Amniotic epithelial cell (primary cell): ENCODE measurements around the gene CIRBP.
A peak's percentile ranks its signal among the peaks of the same experiment; 100 is the strongest.
"Not testable (repeated sequence)": the region's sequence is repeated elsewhere in the genome, so short reads cannot be mapped to it uniquely, and the experiment has no call there.

Experiments
- DNase-seq: peaks from one replicate; pipeline ENCODE4 v3.0.0-alpha.2; 2010; ENCODE audit warnings: low read depth

The CIRBP gene

DNA sequence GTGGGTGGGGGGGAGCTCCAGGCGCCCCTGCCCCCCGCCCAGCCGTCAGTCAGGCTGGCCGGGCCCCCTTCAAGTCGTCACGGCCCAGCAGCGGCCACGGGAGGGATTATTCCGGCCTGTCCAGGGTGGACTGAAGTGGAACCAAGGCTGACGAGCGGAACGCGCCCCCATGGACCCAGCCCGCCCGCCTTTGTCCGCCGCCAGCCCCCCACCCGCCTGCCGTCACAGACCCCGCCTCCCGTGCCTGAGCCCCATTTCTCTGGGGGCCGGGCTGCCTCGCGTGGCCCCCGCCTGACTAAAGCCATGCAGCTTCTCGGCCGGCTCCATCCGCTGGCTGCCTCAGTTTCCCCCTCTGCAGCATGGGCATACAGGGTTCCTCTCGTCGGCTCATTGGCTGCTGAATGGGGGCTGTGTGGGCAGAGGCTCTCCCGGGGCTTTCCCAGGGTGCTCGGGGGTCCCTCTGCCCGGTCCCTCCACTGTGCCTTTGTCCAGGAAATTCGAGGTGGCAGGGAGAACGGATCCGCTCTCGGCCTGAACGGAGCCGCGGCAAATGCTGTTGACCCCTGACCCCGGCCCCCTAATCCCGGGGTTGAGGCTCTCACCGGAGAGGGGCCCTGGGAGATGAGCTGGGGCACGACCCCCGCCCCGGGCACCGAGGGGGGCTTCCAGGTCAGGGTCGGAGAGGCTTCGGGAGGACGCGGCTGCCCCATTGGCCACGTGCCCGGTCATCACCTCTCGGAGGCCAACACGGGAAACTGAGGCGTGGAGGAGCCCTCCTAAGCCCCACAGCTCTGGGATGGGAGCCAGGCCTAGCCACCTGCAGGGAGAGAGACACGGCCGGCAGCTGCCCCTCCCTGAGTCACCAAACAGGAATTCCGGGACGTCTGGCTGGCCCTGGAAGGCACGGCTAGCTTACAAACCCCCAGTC, 43.9 kb downstream of the CIRBP start:
- DNase-seq, result peak; percentile 53

DNA sequence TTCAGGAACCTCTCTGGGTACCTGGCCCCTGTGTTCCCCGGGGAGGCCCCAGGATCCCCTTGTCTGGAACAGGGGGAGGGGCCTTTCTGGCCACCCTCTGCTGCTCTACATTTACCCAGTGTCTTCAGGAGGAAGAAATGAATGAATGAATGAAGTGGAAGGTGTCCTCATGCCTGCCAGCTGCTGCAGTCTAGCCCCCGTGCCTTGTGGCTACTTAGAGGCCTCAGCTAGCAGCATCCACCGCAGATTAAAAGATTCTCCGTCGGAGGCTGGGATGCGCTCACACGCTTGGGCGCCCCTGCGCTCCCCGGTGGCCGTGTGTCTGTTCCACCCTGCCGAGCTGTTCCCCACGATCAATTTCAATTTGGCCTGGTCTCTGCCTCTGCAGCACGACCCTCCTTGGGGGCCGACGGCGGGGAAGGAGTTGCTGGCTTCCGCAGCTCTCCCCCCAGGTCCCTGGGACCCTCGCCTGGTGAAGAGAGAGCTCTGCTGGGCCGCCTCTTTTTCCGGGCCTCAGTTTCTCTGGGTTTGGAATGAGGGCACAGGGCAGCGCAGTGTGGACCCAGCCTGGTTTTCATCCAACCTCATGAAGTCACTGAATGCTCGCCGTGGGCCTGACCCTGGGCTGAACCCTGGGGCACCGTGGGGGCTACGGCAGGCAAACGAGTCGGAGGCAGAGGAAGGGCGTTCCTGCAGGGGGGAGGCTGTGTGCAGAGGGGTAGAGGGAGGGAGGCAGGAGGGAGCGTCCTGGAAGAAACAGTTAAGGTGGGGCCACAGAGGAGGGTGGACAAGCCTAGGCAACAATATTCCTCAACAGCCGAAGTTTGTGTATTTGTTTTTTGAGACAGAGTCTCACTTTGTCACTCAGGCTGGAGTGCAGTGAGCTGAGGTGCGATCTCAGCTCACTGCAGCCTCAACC, 44.8 kb downstream of the CIRBP start:
- no peak for DNase-seq

GRCh38 chr19:1315470-1316166, 46.5 kb downstream of the CIRBP start:
- peak; percentile 33 for DNase-seq

DNA sequence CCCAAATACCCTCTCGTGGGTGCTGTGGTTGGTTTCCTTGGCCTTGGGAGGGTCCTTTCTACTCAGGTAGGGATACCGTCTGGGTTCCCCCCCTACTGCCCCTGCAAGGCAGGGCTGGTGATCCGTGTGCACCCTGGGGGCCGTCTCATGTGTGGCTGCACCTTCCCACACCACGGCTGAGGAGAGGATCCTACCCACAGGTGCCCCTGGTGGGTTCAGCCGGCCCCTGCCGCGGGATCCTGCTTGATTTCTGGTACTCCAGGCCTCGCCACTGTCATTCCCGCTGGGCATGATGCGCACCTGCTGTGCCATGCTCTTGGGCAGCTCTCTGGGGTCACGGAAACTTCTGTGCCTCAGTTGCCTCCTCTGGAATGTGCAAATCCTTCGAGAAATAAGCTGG, 47.3 kb downstream of the CIRBP start:
- DNase-seq, result no peak

DNA sequence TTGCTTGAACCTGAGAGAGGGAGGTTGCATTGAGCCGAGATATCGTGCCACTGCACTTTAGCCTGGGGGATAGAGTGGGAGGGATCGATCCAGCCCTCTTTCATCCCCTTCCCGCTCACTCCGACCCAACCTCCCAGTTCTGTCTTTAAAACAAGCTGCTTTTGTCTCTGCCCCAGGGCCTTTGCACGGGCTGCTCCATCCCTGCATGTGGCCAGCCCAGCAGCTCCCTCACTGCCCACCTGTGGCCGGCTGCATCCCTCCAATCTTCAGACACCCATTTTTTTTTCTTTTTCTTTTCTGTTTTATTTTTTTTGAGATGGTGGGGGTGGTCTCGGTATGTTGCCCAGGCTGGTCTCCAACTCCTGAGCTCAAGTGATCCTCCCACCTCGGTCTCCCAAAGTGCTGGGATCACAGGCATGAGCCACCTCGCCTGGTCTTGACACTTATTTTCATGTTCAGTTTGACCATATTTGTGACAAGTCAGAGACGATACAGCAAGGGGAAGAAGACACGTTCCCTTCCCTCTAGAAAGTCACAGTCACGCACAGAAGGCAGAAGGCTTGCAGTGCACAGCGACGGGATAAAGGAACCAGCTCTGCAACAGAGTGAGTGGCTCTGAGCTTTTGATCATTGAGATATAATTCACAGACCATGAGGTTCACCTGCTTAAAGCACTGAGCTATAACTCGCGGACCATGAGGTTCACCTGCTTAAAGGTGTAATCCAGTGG, 48.3 kb downstream of the CIRBP start:
- no peak for DNase-seq

DNA sequence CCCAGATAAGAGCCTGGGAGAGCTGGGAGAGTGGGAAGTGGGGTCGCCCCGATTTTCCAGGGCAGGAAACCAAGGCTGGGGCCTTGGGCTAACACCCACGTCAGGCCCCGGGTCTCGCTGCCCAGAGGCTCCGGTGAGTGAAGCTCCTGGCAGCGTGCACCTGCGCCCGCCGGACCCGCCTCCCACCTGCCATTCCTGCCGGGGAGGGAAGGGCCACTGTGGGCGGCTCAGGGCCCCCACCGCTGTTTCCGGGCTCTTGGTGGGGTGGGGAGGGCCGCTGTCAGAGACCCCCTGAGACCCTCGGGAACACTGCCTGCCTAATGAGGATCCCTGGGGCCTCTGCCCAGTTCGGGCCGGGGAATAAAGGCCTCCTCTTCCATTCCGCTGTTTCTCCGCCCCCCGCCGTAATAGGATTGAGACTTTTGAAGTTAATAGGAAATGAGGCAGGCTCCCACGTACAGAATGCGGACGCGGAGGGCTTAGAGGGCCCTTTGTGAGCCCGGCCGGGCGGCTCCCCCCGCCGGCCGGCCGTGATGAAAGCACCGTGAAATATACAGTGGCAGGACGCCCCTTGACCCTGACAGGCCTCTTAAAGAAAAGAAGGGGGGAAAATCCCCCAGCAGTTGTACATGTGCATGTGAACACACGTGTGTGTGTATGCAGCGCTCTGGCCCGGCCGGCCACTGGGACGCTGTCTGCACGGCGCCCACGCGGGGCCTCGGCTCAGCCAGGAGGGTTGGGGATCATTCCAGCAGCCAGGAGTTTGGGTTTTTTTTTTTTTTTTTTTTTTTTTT, 49.7 kb downstream of the CIRBP start:
- no peak for DNase-seq

GRCh38 chr19:1320282-1320650, 51.1 kb downstream of the CIRBP start:
- not testable (repeated sequence) for DNase-seq

DNA sequence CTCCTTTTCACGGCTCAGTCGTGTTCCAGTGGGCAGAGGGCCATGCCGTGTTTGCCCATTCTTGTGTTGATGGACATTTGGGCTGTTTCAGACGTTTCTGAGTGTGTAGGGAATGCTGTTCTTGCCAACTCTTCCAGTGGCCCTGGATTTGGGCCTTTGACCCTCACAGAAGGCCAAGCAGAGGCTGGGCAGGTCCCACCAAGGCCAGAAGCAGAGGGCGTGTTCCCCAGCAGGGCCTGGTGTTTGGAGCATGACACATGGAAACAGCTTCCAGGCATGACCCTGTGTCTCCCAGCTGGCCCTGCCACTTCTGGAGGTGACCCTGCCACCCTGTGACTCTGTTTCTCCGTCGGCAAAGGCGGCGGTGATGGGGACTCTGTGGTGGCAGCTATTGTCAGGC, 52.4 kb downstream of the CIRBP start:
- DNase-seq, result no peak

DNA sequence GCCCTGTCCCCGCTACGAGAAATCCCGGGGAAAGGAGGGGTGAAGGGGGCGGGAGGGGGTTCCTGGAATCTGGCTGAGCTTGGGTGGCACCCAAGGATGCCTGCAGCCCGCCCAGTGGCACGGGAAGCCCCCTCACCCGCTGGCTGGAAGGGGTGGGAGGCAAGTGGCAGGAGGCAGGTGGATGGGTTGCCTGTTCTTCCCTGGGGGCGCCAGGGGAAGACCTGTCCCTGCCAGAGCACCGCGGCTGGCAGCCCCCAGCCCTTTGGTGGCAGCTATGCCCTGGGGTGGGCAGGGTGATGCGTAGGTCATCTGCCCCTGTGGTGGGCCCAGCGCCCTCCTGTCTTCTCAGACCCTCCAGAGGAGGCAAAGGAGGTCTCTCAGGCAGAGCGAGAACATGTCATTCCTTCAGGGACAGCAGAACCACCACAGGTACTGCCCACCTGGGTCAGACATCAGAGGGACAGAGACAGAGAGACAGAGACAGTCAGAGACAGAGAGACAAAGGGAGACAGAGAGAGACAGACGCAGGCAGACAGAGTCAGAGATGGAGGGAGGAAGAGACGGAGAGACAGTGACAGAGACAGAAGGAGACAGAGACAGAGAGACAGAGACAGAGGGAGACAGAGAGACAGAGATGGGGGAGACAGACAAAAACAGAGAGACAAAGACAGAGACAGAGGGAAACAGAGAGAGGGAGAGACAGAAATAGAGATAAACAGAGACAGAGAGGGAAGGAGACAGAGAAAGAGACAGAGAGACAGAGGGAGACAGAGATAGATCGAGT, 53.3 kb downstream of the CIRBP start:
- DNase-seq, result no peak

DNA sequence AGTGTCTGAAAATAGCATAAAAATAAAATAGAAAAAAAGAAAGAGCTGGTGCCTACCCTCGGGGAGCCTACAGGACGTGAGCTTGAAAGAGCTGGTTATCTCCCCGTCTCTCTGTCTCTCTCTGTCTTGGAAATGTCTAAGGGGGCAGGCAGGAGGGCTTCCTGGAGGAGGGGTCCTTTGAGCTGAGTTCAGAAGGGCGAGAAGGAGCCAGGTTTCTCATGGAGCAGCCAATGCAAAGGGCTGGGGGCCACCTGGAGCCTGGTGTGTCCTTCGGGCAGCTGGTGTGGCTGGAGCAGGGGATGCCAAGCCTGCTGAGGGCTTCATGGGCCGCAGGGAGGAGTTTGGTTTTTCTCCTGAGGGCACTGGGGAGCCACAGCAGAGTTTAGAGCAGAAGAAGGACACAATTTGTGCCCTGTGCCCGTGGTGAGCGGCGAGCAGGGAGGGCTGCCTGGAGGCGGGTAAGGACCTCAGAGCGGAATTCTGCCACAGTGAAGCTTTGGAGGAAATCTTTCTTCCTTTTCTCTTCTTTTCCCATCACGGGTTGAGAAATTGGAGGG, 55.2 kb downstream of the CIRBP start:
- DNase-seq, result no peak
